ENCODE measurements around the gene COP1.

- TF ChIP-seq, protein P1, sequence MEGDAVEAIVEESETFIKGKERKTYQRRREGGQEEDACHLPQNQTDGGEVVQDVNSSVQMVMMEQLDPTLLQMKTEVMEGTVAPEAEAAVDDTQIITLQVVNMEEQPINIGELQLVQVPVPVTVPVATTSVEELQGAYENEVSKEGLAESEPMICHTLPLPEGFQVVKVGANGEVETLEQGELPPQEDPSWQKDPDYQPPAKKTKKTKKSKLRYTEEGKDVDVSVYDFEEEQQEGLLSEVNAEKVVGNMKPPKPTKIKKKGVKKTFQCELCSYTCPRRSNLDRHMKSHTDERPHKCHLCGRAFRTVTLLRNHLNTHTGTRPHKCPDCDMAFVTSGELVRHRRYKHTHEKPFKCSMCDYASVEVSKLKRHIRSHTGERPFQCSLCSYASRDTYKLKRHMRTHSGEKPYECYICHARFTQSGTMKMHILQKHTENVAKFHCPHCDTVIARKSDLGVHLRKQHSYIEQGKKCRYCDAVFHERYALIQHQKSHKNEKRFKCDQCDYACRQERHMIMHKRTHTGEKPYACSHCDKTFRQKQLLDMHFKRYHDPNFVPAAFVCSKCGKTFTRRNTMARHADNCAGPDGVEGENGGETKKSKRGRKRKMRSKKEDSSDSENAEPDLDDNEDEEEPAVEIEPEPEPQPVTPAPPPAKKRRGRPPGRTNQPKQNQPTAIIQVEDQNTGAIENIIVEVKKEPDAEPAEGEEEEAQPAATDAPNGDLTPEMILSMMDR (IDR thresholded peaks at IDR 0.05), result no peak
- TF ChIP-seq CEBPB (IDR thresholded peaks at IDR 0.05) (no peak), BHLHE40 (IDR thresholded peaks at IDR 0.05; ENCODE audit: low read depth, low read length) (no peak)
These were observed 104.2 kb downstream of the COP1 start for GRCh38 chr1:176102768-176103350.

Data from A549 (cell line).